Type B pancreatic cell (in vitro differentiated cells): ENCODE measurements around the gene DQX1. TPM values are rescaled to one million over a fixed set of nuclear protein-coding genes. Genes with fewer than 3 reads are reported as not detected.

ENCODE experiments used
- DNase-seq: peaks from one replicate; pipeline ENCODE4 v3.0.0; 2021; ENCODE audit warnings: mixed read lengths; ENCODE audit not compliant: unreplicated experiment; ENCODE audit errors: extremely low spot score
- H3K27ac Mint-ChIP-seq: 2 replicates; pipeline ENCODE4 v1.8.0; 2021; ENCODE audit warnings: mild to moderate bottlenecking, mixed read lengths
- H3K27me3 Mint-ChIP-seq: 2 replicates; pipeline ENCODE4 v1.8.0; 2021; ENCODE audit warnings: mixed read lengths
- H3K36me3 Mint-ChIP-seq: 2 replicates; pipeline ENCODE4 v1.8.0; 2021; ENCODE audit warnings: mixed read lengths
- H3K4me1 Mint-ChIP-seq: one replicate; pipeline ENCODE4 v1.8.0; 2021; ENCODE audit warnings: mixed read lengths; ENCODE audit not compliant: unreplicated experiment
- H3K4me3 Mint-ChIP-seq: 2 replicates; pipeline ENCODE4 v1.8.0; 2021; ENCODE audit warnings: mild to moderate bottlenecking, mixed read lengths
- H3K9me3 Mint-ChIP-seq: 2 replicates; pipeline ENCODE4 v1.8.0; 2021; ENCODE audit warnings: mixed read lengths
- CTCF ChIP-seq: fragments of 200-600 bp; sonication (generic); conservative IDR thresholded peaks from 2 replicates; pipeline ENCODE4 v1.5.0; 2021; ENCODE audit warnings: antibody characterized with exemption, mild to moderate bottlenecking
- total RNA-seq: library from RNA; stranded (reverse); gene quantifications from 2 replicates; pipeline ENCODE4 v1.2.1, GENCODE V29; 2021; ENCODE audit warnings: low replicate concordance

The DQX1 gene
- total RNA-seq, 1 donor from 2014 or later: 1.4 TPM

DNA sequence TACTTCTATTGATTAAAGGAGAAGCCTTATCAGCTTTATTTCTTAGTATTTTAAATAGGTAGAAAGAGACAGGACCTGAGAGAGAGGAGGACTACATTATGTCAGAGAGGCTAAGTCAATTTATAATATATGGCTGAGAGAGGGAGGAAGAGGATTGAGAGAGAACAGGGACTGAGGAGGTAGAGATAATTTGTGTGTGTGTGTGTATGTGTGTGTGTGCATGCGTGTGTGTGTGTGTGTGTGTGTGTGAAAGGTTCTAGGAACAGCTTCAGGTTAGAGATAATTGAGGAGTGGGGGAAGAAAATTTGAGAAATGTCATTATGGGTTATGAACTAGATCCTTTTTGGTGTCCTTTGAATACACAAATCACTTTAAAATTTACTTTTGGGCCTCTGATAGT is 43.7 kb upstream of the DQX1 start:
- TF ChIP-seq CTCF: no peak
- no peak overlapping the region for H3K4me3 Mint-ChIP-seq
- H3K27me3 Mint-ChIP-seq: peaks cover 27% of the 10 kb centered on the region
- DNase-seq: no peak
- H3K36me3 Mint-ChIP-seq: no peaks in the 10 kb centered on the region
- no peaks in the 10 kb centered on the region for H3K9me3 Mint-ChIP-seq
- no peak overlapping the region for H3K27ac Mint-ChIP-seq
- peaks cover 7% of the 10 kb centered on the region for H3K4me1 Mint-ChIP-seq

DNA sequence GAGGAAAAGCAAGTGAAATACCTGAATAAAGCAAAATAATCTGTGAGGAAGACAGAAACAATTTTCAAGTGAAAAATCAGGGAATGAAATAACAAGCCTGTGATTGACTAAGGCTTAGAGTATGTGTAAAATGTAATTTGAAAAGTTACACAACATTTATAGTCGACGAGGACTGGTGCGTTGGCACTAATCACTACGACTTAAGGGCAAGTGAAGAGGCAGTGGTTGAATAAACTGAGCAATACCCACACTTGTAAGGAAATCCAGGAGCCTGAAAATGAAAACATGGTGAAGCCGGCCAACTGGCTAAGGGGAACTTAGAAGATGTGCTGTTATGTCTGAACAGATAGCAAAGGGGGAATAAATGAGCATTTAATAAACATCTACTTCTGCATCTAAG is 41.9 kb upstream of the DQX1 start:
- DNase-seq: no peak

GRCh38 chr2:74566754-74567085 is 40.7 kb upstream of the DQX1 start:
- no peaks in the 10 kb centered on the region for H3K36me3 Mint-ChIP-seq
- H3K27ac Mint-ChIP-seq: no peak overlapping the region
- DNase-seq: no peak
- peaks cover 55% of the 10 kb centered on the region for H3K27me3 Mint-ChIP-seq
- no peaks in the 10 kb centered on the region for H3K9me3 Mint-ChIP-seq
- H3K4me3 Mint-ChIP-seq: no peak overlapping the region
- no peaks in the 10 kb centered on the region for H3K4me1 Mint-ChIP-seq
- no peak for TF ChIP-seq CTCF

More for the DNA sequence above, 41.9 kb upstream of the DQX1 start:
- TF ChIP-seq CTCF: no peak
- no peak overlapping the region for H3K4me3 Mint-ChIP-seq
- H3K36me3 Mint-ChIP-seq: no peaks in the 10 kb centered on the region
- H3K27me3 Mint-ChIP-seq: peaks cover 44% of the 10 kb centered on the region
- no peaks in the 10 kb centered on the region for H3K4me1 Mint-ChIP-seq
- H3K27ac Mint-ChIP-seq: no peak overlapping the region
- H3K9me3 Mint-ChIP-seq: no peaks in the 10 kb centered on the region

- Mint-ChIP-seq H3K27ac (no peak overlapping the region), H3K9me3 (no peaks in the 10 kb centered on the region), H3K4me1 (no peaks in the 10 kb centered on the region), H3K4me3 (no peak overlapping the region), H3K36me3 (no peaks in the 10 kb centered on the region), H3K27me3 (peaks cover 60% of the 10 kb centered on the region)
- no peak for TF ChIP-seq CTCF
- no peak for DNase-seq
These were observed 40.2 kb upstream of the DQX1 start for GRCh38 chr2:74566076-74566753.

GRCh38 chr2:74564222-74564621 is 38.2 kb upstream of the DQX1 start:
- H3K27ac Mint-ChIP-seq: no peak overlapping the region
- no peaks in the 10 kb centered on the region for H3K36me3 Mint-ChIP-seq
- no peak overlapping the region for H3K4me3 Mint-ChIP-seq
- DNase-seq: no peak
- H3K27me3 Mint-ChIP-seq: peaks cover 74% of the 10 kb centered on the region
- no peaks in the 10 kb centered on the region for H3K9me3 Mint-ChIP-seq
- no peak for TF ChIP-seq CTCF
- no peaks in the 10 kb centered on the region for H3K4me1 Mint-ChIP-seq
